HCT116 (cell line): ENCODE data around the gene ACSL6.

Experiments
- ATF3 ChIP-seq: IDR thresholded peaks from 2 replicates; pipeline ENCODE4 v1.6.1; 2012
- CTCF ChIP-seq, 3 experiments: fragments of 200-600 bp in 1 of 3; sonication (generic) in 1 of 3; IDR thresholded peaks in 2 of 3; conservative IDR thresholded peaks in 1 of 3; 2 replicates each; pipeline ENCODE4 v1.5.1; 2012 to 2017; ENCODE audit warnings: low read depth in 2 of 3, low read length in 2 of 3, antibody characterized with exemption in 1 of 3, borderline replicate concordance in 1 of 3, control low read depth in 1 of 3, mild to moderate bottlenecking in 1 of 3, mixed read lengths in 1 of 3, mixed run types in 1 of 3, moderate library complexity in 1 of 3; ENCODE audit not compliant: insufficient read depth in 1 of 3
- YY1 ChIP-seq: IDR thresholded peaks from 2 replicates; pipeline ENCODE4 v1.6.1; 2011; ENCODE audit warnings: low read length, low read depth, moderate library complexity, mild to moderate bottlenecking; ENCODE audit not compliant: insufficient replicate concordance; ENCODE audit errors: extremely low read depth

- TF ChIP-seq CTCF (IDR thresholded peaks at IDR 0.05 in 2 of 3, conservative IDR thresholded peaks at IDR 0.05 in 1 of 3; ENCODE audit: borderline replicate concordance in 1 of 3, insufficient read depth in 1 of 3, low read depth in 2 of 3, low read length in 2 of 3) (no peak), YY1 (no peak), ATF3 (no peak)
Measured at GRCh38 chr5:131996210-131997025, 15.0 kb downstream of the ACSL6 start.
